Astrocyte of the hippocampus (primary cell): ENCODE measurements around the gene KRTAP19-4.
"Not testable (repeated sequence)": the region's sequence is repeated elsewhere in the genome, so short reads cannot be mapped to it uniquely, and the experiment has no call there.

Experiments used
- DNase-seq: peaks from one replicate; pipeline ENCODE4 v3.0.0; 2011; ENCODE audit warnings: low read depth, low spot score

The KRTAP19-4 gene, protein sequence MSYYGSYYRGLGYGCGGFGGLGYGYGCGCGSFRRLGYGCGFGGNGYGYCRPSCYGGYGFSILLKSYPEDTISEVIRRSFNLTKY

DNA sequence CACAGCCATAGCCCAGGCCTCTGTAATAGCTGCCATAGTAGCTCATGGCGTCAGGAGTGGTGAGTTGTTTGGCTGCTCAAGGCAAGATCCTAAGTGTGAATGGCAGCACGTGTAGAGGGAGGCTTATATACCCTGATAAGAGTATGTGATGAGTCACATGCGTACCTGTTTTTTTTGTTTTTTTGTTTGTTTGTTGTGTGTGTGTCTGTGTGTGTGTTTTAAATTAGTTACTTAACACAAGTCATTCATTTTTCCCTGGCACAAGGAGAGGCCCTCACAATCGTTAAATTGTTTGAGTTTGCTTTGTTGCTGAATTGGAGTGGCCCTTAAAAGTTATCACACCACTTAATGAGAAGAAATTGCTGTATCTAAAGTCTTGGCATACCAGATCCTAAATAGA is at the start of gene KRTAP19-4:
Gene KRTAP19-4 (minus strand): TSS at position 101 of the 400 bp plus-strand sequence. CDS start 55 bp downstream, at position 46.
- DNase-seq: no peak

DNA sequence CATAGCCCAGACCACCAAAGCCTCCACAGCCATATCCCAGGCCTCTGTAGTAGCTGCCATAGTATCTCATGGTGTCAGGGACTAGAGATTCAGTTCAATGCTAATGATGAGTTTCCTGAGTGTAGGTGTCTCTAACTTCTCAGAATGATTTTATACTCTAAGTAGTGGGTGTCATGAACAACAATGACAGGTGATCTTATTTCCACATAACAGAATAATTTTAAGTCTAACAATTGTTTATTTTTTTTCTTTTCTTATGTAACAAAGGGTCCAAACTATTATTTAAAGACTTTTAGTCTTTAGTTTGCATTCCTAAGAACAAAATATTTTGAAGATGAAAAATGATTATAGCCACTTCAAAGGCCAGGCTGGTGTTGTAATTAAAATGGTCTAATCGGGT is 44.8 kb upstream of the KRTAP19-4 start, which contains the start of gene KRTAP19-6:
Gene KRTAP19-6 (minus strand): TSS at position 101 of the 400 bp plus-strand sequence. CDS start 31 bp downstream, at position 70.
- DNase-seq: no peak

DNA sequence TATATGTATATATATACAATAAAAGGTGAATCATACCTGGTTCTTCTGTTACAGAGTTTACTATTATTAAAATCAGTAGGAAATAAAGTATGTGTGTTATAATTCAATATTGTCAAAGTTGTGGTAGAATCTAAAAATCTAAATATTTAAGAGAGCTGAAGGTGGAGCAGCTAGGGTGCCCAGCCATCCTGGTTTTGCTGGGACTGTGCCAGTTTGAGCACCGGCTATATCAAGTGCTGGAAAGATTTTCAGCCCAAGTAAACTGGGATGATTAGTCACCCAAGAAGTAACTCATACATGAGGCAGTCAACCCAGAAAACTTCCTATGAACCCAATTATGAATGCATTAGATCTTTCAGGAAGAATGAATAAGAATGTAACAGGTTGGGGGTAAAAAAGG is 21.9 kb upstream of the KRTAP19-4 start:
- DNase-seq: no peak

DNA sequence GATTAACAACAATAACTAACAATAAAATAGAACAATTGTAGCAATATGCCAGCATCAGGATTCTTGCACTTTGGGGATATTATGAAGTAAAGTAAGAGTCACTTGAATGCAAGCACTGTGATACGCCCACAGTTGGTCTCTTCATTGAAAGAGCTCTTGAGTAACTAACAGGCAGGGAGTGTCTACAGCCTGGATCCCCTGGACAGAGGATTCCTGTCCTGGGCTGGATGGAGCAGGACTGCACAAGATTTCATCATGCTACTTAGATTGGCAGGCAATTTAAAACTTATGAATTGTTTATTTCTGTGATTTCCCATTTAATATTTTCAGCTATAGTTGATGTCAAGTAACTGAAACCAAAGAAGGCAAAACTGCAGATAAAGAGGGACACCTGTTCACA is 18.7 kb upstream of the KRTAP19-4 start:
- DNase-seq: no peak

DNA sequence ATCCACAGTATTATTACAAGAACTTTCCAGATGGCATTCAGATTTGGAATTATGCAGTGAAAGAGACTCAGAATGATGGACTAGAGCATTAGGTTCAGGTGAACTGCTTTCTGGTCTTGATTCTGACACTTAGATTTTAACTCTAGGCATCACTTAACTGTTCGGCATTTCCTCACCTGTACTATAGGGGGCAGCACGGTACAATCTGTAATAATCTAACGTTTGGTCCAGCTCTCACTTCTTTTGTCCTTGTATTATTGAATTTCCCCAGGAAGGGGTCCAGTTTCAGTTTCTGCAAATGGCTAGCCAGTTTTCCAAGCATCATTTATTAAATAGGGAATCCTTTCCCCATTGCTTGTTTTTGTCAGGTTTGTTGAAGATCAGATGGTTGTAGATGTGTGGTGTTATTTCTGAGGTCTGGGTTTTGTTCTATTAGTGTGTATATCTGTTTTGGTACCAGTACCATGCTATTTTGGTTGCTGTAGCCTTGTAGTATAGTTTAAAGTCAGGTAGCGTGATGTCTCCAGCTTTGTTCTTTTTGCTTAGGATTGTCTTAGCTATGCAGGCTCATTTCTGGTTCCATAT is 8.7 kb upstream of the KRTAP19-4 start:
- not testable (repeated sequence) for DNase-seq

DNA sequence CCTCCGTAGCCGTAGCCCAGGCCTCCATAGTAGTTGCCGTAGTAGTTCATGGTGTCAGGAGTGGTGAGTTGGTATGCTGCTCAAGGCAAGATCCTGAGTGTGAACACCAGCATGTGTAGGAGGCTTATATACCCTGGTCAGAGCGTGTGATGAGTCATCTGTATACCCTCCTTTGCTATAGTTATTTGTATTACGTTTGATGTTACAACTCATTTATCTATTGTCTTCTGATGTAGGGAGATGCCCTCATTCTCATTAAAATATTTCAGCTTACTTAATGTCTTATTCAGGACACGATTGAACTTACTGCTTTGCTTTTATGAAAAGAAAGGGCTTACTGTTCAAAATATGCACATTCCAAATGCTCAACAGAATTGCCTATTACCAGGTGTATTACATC is 5.1 kb upstream of the KRTAP19-4 start, which contains the start of gene KRTAP19-5:
Gene KRTAP19-5 (minus strand): TSS at position 101 of the 400 bp plus-strand sequence. CDS start 51 bp downstream, at position 50.
- DNase-seq: no peak

DNA sequence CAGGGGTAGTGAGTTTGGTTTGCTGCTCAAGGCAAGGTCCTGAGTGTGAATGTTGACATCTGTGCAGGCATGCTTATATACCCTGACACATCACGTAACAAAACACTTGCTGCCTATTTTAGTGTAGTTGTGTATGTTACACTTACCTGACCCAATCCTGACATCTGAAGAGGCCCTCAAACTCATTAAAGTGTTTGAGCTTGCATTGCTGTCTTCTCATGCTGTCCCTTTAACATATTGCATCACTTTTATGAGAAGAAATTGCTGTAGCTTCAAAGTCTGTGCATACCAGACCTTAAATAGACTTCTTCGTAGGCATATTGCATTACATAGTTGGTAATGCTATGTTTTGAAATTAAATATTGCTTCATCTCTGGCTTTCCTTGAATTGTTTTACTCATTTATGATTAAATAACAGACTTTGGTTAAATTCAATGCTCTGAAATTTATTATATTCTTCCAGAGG is 5.0 kb downstream of the KRTAP19-4 start, which contains the start of gene KRTAP19-3:
Gene KRTAP19-3 (minus strand): TSS at position 51 of the 466 bp plus-strand sequence. CDS start 56 bp downstream, outside the sequence.
- DNase-seq: no peak

DNA sequence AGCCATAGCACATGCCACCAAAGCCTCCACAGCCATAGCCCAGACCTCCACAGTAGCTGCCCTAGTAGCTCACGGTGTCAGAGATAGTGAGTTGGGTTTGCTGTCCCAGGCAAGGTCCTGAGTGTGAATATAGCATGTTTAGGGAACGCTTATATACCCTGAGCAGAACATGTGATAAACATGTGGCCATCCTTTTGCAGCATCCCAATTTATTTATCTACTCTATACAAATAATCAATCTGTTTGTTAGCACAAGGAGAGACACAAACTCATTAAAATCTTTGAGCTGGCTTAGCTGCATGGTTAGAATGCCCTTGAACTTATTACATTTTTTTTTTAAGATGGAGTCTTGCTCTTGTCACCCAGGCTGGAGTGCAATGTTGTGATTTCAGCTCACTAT is 9.6 kb downstream of the KRTAP19-4 start, which contains the start of gene KRTAP19-2:
Gene KRTAP19-2 (minus strand): TSS at position 101 of the 400 bp plus-strand sequence. CDS start 88 bp downstream, at position 13.
- DNase-seq: no peak

DNA sequence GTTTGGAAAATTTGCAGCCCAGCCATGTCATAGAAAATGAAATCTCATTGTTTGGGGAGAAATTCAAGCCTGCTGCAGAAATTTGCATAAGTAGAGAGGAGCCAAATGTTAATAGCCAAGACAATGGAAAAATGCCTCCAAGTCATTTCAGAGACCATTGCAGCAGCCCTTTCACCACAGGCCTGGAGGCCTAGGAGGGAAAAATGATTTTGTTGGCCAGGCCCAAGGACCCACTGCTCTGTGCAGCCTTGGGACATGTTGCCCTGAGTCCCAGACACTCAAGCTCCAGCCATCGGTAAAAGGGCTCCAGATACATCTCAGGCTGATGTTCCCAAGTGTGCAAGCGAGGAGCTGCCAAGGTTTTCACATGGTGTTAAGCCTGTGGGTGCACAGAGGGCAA is 10.8 kb downstream of the KRTAP19-4 start:
- no peak for DNase-seq

DNA sequence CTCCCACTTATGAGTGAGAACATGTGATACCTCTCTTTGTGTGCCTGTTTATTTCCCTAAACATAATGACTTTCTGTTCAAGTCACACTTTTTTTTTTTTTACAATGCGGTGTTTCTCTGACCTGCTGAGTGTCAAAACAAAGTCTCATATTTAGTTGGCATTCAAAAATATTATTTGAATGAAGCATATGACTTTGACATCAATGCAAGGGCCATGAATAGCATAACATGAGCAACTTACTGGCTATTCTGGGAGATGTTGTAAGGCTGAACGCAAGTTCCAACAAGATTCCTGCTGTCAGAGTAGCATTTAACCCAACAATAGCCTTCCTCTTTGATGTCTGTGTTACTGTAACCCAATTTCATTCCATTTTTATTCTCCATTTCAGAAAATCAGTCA is 14.8 kb downstream of the KRTAP19-4 start:
- no peak for DNase-seq

DNA sequence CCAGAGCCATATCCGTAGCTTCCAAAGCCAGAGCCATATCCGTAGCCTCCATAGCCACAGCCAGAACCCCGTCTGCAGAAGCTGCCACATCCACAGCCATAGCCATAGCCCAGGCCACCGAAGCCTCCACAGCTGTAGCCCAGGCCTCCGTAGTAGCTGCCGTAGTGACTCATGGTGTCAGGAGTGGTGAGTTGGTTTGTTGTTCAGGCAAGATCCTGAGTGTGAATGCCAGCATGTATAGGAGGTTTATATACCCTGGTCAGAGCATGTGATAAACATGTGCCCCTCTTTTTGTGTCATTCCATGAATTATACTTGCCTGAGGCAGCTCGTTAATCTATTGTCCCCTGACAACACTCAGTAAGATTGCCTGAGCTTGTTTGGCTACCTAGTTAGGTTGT is 16.8 kb downstream of the KRTAP19-4 start, which contains the start of gene KRTAP19-1:
Gene KRTAP19-1 (minus strand): TSS at position 223 of the 400 bp plus-strand sequence. CDS start 50 bp downstream, at position 173.
- DNase-seq: no peak

DNA sequence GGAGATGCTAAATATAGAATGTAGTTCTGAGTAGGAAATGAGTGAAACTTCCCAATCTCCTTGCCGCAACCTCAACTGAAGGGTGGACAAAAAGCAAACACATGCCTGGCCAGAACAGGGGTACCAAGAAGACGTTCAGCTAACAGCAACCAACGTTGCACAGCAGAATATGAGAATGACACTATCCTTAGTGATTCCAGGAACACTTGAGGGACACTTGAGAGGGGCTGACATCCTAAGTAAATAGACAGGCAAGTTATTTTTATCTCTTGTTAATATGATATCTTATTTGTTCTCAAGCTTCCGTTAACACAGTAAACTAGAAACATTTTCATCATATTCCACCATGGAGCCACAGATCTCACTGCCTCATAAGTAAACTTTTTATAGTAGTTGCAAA is 17.7 kb downstream of the KRTAP19-4 start:
- no peak for DNase-seq

DNA sequence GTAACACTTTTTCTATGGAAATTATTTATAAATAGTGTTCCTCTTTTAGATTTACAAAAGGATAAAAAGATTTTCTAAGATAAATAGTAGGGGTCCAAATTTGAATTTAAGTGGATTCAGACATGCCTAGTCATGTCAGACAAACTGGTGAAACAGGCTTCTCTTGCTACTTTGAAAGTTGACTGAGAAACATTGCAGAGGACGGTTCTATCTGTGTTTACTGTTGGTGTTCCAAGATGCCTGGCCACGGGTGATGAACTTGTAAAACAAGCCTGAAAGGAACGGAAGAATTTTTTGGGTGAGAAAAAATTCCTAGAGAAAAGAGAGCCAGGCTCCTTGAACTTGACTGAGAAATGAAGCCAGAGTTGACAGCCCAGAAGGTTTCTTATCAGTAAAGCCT is 19.0 kb downstream of the KRTAP19-4 start:
- no peak for DNase-seq

DNA sequence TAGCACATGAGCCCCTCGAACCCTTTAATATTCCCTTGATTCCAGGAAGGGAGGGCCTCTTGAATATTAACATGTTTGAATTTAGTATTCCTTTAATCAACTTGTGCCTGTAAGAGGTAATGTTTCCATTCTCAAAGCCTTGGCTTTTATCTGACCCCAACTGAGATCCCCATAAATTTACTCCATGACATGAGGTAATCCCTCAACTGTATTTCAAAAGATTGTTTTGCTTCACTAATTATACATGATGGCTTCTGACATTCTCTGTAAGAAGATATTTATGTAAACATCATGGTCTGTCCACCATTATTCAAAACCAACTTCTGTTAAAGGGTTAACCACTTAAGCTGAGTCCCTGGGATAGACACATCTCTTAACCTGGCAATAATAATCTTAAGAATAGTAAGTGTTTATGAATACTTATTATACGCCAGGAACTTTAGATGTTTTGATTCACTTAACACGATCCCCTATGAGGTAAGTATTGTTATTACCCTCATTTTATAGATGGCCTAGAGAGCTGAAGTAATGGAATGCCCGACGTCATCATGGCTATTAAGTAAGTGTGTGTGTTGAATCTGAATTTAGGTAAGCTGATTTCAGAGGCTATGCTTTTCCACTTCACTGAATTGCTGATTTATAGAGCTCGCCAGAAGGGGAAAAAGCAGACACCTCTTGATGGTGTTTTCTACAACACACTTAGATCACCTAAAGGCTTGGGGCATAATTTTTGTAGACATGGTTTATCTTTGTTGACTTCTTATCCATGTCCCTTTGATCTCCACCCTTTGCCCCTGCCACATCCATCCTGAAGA is 27.9 kb downstream of the KRTAP19-4 start:
- no peak for DNase-seq

DNA sequence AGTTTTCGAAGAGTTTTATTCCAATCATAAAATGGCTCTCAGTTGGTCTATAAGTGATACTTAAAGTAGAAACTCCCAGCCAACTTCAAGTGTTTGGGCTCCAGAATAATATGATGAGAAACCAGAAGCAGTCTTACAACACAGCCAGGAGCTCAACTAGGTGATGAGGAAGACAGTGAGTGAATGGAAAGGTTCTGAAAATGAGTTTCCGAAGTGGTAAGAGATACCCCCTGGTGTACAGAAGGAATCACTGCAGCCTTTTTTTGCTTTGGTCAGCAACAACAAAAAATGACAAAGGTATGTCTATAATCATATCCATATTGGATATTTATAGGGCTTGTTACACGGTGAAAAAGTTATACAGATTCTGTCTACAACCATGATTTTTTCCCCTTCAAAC is 33.3 kb downstream of the KRTAP19-4 start:
- peak; percentile 1 for DNase-seq

DNA sequence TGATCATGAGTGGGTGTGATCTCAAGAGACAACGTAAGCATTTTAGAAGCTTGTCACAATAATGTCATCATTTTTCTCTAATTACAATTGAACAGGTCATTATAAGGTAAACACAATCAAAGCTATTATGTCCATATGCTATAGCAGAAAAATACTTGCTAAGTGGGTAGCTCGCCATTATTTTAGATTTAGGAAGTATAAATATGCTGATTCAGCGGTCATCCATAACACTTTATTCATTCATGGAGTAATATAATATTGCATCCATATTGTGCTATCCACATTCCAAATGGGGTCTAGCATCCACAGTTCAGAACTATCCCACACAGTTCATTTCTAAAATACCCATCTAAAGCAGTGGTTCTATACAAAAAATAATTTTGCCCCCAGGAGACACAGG is 48.5 kb downstream of the KRTAP19-4 start:
- DNase-seq: no peak

DNA sequence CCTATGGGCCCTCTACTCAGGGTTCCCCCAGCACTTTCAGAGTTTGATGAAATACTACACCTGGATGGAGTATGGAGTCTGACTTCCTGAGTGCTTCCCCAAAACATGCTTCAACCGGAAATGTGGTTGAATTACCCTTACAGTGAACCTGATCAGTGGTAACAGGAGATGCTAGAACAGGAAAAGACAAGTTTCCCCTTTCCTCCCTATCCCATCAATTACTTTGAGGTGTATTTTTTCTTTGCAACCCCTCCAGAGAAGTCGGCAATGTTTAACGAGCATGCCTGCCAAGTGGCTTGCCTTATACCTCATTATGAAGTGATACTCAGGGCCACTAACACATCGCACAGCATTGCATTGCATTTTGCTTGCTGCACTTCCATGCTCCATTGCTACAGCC is 49.9 kb downstream of the KRTAP19-4 start:
- no peak for DNase-seq
